Neural progenitor cell (in vitro differentiated cells): ENCODE results near the gene TTC1.

ENCODE experiments used
- CTCF ChIP-seq: fragments of 200-600 bp; sonication (generic); IDR thresholded peaks from 2 replicates; pipeline ENCODE4 v1.5.1; 2017; ENCODE audit warnings: antibody characterized with exemption, mild to moderate bottlenecking
- EZH2 ChIP-seq: fragments of 200-600 bp; sonication (generic); IDR thresholded peaks from 2 replicates; pipeline ENCODE4 v1.6.1; 2017; ENCODE audit warnings: antibody characterized with exemption, mild to moderate bottlenecking, moderate library complexity

- TF ChIP-seq CTCF = no peak
- no peak for TF ChIP-seq EZH2
Measured at GRCh38 chr5:160071516-160071915, 62.6 kb downstream of the TTC1 start.
